ENCODE measurements around the gene RAPGEF1.

The RAPGEF1 gene

DNA sequence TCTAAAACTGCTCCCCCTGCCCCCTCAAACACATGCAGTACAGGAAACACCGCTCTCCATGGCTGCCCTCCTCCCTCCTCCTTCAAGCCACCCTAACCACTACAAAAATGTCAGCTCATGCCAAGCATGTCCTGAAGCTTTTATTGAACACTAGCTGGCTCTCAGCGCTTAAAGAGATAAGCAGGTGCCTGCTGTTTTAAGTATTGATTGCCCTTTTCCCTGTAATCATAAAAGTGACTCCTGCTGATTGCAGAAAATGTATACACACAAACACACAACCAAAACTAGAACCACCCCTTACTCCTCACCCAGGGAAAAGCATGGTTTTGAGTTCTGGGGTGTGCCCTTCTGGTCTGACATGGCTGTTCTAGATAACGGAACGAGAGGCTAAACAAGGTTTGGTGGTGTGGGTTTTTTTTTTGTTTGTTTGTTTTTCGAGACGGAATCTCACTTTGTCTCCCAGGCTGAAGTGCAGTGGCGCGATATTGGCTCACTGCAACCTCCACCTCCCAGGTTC is 205.1 kb downstream of the RAPGEF1 start:
- H3K4me3 ChIP-seq (ENCODE audit: low read depth, low read length): no peak overlapping the region
- no peak for DNase-seq (ENCODE audit: low read depth)
- TF ChIP-seq CTCF (IDR thresholded peaks at IDR 0.05; ENCODE audit: control insufficient read depth, extremely low read depth, insufficient read depth): no peak

GRCh38 chr9:131530920-131531832 is 208.7 kb downstream of the RAPGEF1 start, which contains the start of gene UCK1:
UCK1 (minus strand) TSS chr9:131531263; CDS start chr9:131531174, 89 bp downstream.
- H3K4me3 ChIP-seq (ENCODE audit: low read depth, low read length): peak within 1 kb of the TSS; percentile 76
- peak; percentile 35 for DNase-seq (ENCODE audit: low read depth)
- no peak for TF ChIP-seq CTCF (IDR thresholded peaks at IDR 0.05; ENCODE audit: control insufficient read depth, extremely low read depth, insufficient read depth)

- DNase-seq (ENCODE audit: low read depth): peak; percentile 15
- TF ChIP-seq CTCF (IDR thresholded peaks at IDR 0.05; ENCODE audit: control insufficient read depth, extremely low read depth, insufficient read depth): no peak
- H3K4me3 ChIP-seq (ENCODE audit: low read depth, low read length): peak overlapping the region; percentile 76
Measured at GRCh38 chr9:131530546-131530919, 209.3 kb downstream of the RAPGEF1 start.

DNA sequence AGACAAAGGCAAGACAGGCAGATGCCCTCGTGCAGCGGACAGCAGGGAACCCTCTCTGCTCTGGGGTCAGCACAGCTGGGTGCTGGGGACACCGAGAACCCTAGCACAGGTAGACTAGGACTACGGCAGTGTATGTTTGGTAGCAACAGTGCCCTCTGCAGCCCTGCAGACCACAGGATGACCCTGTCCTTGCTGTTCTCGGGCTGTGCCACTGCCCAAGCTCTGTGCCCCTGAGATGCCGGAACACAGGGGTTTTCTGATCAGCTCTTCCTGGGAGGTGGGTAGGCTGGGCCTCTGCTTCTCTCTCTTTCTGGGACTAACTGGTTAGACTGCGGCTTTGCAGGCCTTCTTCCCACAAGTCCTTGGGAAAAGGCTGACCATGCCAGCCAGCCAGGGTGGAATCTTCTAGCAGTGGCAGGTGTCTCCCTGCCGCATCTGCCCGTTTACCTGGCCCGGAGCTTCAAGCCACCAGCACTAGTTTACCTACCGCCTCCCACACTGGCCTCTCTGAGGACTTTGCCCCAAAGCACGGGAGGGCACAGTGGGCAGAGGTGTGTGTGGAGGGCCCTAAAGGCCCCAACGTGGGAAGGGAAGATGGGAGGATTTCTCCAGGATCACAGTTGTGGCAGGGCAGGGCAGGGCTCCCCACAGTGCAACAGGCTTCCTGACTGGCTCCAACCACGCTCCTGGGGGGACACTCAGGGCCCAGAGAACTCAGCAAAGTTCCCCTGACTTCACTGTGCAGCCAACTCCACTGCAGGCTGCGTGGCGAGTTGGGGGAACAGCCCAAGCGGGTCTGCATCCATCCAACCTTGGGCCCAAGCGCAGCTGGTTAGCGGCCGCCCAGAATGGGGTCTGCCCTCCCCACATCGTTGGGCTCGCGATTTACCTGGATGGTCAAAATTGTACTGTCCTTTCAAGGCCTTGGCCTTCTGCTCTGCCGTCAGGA is 210.0 kb downstream of the RAPGEF1 start:
- H3K4me3 ChIP-seq (ENCODE audit: low read depth, low read length): peak overlapping the region; percentile 76
- DNase-seq (ENCODE audit: low read depth): no peak
- peak; percentile 47 for TF ChIP-seq CTCF (IDR thresholded peaks at IDR 0.05; ENCODE audit: control insufficient read depth, extremely low read depth, insufficient read depth)

DNA sequence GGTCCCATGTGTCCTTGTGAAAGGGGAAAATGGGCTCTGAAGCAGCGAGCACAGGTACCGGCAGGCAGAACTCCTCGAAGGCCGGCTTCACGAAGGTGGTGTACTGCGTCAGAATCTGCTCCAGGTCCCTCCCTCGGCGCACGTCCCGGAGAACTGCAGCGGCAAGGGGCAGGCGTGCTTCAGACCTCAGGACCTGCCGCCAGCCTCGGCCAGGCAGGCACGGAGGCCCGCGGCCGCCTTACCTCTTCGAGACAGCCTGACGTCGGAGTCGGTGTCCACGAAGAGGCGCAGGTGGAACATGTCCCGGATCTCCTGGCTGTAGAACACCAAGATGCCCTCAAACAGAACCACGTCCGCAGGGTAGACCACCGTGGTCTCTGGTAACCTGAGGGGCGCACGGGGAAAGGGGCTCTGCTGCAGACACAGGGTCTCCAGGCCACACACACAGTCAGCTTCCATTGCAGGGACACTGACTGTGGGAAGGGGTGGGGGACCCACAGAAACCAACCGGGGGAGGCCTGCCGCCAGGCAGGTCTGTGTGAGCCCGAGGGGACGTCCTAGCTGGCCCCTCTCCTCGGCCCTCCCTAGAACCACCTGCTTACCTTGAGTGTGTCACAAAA is 210.9 kb downstream of the RAPGEF1 start:
- no peak for TF ChIP-seq CTCF (IDR thresholded peaks at IDR 0.05; ENCODE audit: control insufficient read depth, extremely low read depth, insufficient read depth)
- no peak overlapping the region for H3K4me3 ChIP-seq (ENCODE audit: low read depth, low read length)
- no peak for DNase-seq (ENCODE audit: low read depth)

DNA sequence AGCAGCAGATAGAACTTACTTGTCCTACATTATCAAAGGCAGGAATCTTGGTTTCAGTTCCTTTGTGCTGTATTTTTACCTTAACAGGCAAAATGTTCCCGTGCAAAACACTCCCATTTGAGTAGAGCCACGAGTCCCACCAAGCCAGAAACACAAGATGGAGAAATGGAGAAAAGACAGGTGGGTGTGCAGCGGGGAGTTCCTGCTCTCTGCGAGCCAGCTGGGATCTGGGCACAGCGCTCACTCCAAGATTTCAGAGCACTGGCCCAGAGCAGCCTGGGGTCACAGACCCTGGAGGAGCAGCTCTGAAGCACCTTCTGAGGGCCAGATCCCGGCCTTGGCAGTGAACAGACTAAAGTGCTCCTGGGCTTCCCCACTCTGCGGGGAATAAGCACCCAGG is 211.7 kb downstream of the RAPGEF1 start:
- H3K4me3 ChIP-seq (ENCODE audit: low read depth, low read length): no peak overlapping the region
- DNase-seq (ENCODE audit: low read depth): no peak
- TF ChIP-seq CTCF (IDR thresholded peaks at IDR 0.05; ENCODE audit: control insufficient read depth, extremely low read depth, insufficient read depth): no peak
